ENCODE data around the gene APOL1.
A peak's percentile ranks its signal among the peaks of the same experiment; 100 is the strongest.

The APOL1 gene

DNA sequence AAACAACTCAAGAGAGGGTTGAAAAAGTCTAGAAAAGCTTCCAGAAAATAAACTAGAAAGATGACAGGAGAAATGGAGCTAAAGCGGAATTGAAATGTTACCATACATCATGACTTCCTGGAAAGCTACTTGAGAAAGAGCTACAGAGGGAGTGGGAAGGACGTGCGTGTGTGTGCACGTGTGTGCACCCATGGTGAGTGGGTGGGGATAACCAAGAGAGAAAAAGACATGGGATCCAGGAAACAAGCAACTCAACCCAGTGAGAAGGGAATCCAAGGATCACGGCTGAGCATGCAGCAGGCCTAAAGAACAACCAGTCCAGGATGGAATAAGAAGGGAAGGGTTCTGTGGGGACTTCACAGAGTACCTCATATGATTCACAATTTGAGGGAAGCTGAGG is 21.6 kb downstream of the APOL1 start:
- no peak overlapping the region for H3K4me3 ChIP-seq
- peaks cover 0 to 26% (median 18%) of the 10 kb centered on the region in 11 experiments; a peak in 20 of 22 replicates for H4K20me1 ChIP-seq
- no peaks in the 10 kb centered on the region for H3K27me3 ChIP-seq
- no peak overlapping the region for H3K9ac ChIP-seq
- H3K4me1 ChIP-seq = peaks cover 28 to 53% (median 39%) of the 10 kb centered on the region in 10 experiments
- peaks cover 0 to 9% (median 2%) of the 10 kb centered on the region in 11 experiments; a peak in 13 of 22 replicates for H3K36me3 ChIP-seq
- peak overlapping the region in 7 of 11 experiments; percentile 0 to 36 (median 16); a peak in 7 of 22 replicates for H3K4me2 ChIP-seq
- no peaks in the 10 kb centered on the region for H3K9me3 ChIP-seq (replicated peaks in 1 of 11)
- peak overlapping the region in 4 of 11 experiments; percentile 2 to 26 (median 12); a peak in 2 of 22 replicates for H3K27ac ChIP-seq
- TF ChIP-seq Cebpa-rat (IDR thresholded peaks at IDR 0.05) = no peak

DNA sequence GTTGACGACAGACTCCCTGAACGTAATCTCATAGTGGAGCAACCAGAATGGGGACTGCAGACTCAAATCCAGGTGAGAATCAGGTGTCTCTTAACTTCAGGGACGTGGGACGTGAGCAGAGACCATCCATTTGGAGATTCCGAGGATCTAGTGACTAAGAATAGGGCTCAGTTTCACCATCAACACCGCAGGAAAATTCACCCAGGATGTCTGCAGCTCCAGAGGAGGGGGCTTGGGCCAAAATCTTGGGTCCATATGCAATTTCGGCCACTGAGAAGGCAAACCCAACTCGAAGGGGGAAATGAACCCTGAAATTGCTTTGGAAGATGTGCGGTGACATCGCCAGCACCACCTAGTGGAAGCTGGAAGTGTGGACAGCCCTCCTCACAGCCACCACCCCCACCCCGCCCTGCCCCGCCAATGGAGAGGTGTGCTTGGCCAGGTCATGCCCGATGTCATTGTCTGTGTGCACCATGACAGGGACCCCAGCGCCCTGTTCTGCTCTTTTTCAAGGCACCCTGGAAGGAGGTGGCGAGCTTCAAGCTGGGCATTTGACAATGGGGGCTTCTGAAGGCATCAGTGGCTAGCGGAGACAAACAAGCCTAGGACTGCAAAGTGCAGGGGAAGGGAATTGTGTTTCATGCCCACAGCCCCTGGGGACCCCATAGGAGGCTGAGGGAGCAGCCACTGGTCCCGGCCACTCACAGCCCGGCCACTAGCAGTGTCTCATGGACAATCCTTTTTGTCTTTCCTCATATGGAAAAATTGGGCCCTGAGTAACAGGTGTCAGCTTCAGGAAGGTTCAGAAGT is 24.8 kb downstream of the APOL1 start:
- Histone ChIP-seq H3K9ac (peak overlapping the region in 1 of 11 experiments; percentile 48; a peak in 1 of 22 replicates), H3K4me1 (peaks cover 32 to 81% (median 59%) of the 10 kb centered on the region in 10 experiments), H4K20me1 (peaks cover 0 to 57% (median 49%) of the 10 kb centered on the region in 11 experiments; a peak in 21 of 22 replicates), H3K4me3 (no peak overlapping the region), H3K27ac (peak overlapping the region in 7 of 11 experiments; percentile 19 to 61 (median 54); a peak in 10 of 22 replicates), H3K36me3 (peaks cover 18 to 40% (median 34%) of the 10 kb centered on the region in 11 experiments), H3K27me3 (no peaks in the 10 kb centered on the region), H3K9me3 (replicated peaks in 1 of 11) (no peaks in the 10 kb centered on the region), H3K4me2 (peak overlapping the region; percentile 4 to 76 (median 62))
- TF ChIP-seq Cebpa-rat (IDR thresholded peaks at IDR 0.05) = no peak

DNA sequence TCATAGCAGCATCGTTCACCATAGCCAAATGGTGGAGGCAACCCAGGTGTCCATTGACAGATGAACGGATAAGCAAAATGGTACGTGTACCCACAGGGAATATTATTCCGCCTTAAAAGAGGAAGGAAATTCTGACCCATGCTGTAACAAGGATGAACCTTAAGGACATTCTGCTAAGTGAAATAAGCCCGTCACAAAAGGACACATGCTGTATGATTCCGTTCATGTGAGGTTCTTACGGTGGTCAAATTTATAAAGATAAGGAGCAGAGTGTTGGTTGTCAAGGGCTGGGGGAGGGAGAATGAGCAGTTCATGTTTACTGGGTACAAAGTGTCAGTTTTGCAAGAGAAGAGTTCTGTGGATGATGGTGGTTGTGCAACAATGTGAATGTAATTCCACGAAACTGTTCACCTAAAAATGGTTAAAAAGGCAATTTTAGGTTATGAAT is 26.3 kb downstream of the APOL1 start:
- no peaks in the 10 kb centered on the region for H3K27me3 ChIP-seq
- no peak overlapping the region for H3K4me3 ChIP-seq
- H3K9ac ChIP-seq = no peak overlapping the region
- TF ChIP-seq Cebpa-rat (IDR thresholded peaks at IDR 0.05) = peak in 2 of 11 experiments; percentile 34 to 42; a peak in 2 of 22 replicates
- H3K27ac ChIP-seq = peak overlapping the region in 1 of 11 experiments; percentile 10; a peak in 1 of 22 replicates
- peaks cover 34 to 56% (median 50%) of the 10 kb centered on the region in 11 experiments for H3K36me3 ChIP-seq
- no peaks in the 10 kb centered on the region for H3K9me3 ChIP-seq (replicated peaks in 1 of 11)
- peak overlapping the region in 9 of 11 experiments; percentile 8 to 72 (median 37); a peak in 12 of 22 replicates for H3K4me2 ChIP-seq
- H3K4me1 ChIP-seq = peaks cover 32 to 78% (median 59%) of the 10 kb centered on the region in 10 experiments
- H4K20me1 ChIP-seq = peaks cover 0 to 73% (median 64%) of the 10 kb centered on the region in 11 experiments; a peak in 21 of 22 replicates

DNA sequence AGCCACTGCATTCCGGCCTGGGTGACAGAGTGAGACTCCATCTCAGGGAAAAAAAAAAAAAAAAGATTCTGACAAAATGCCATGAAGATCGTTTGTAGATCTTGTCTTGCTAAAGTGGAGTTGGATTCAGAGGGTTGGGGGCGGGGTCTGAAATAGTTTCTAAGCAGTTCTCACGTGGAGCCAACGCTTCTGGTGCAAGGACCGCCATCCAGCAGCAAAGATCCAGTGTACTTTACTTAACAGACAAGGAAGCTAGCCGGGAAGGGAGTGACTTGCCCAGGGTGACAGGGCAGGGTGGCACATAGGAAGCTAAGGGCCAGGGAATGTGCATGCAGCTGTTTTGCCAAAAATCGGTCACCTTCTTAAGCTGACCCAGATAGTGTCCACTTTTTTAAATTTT is 27.4 kb downstream of the APOL1 start:
- H3K4me2 ChIP-seq = peak overlapping the region in 4 of 11 experiments; percentile 38 to 72 (median 42); a peak in 6 of 22 replicates
- peaks cover 45 to 67% (median 61%) of the 10 kb centered on the region in 11 experiments for H3K36me3 ChIP-seq
- H3K4me3 ChIP-seq = no peak overlapping the region
- peaks cover 32 to 72% (median 53%) of the 10 kb centered on the region in 10 experiments for H3K4me1 ChIP-seq
- TF ChIP-seq Cebpa-rat (IDR thresholded peaks at IDR 0.05) = no peak
- H3K27me3 ChIP-seq = no peaks in the 10 kb centered on the region
- no peak overlapping the region for H3K9ac ChIP-seq
- peaks cover 9 to 84% (median 76%) of the 10 kb centered on the region in 11 experiments; a peak in 21 of 22 replicates for H4K20me1 ChIP-seq
- no peaks in the 10 kb centered on the region for H3K9me3 ChIP-seq (replicated peaks in 1 of 11)
- H3K27ac ChIP-seq = no peak overlapping the region

- peak overlapping the region in 2 of 11 experiments; percentile 17 to 25; a peak in 1 of 22 replicates for H3K9ac ChIP-seq
- H3K27me3 ChIP-seq = no peaks in the 10 kb centered on the region
- peaks cover 27 to 64% (median 44%) of the 10 kb centered on the region in 10 experiments for H3K4me1 ChIP-seq
- TF ChIP-seq Cebpa-rat (IDR thresholded peaks at IDR 0.05) = no peak
- H4K20me1 ChIP-seq = peaks cover 19 to 98% (median 90%) of the 10 kb centered on the region in 11 experiments; a peak in 21 of 22 replicates
- peaks cover 60 to 82% (median 76%) of the 10 kb centered on the region in 11 experiments for H3K36me3 ChIP-seq
- no peak overlapping the region for H3K4me3 ChIP-seq
- H3K9me3 ChIP-seq (replicated peaks in 1 of 11) = no peaks in the 10 kb centered on the region
- H3K4me2 ChIP-seq = 0 out of 22 replicates have a peak overlapping the region, but pooled peaks of 1 of the 11 experiments have one; percentile 19
- no peak overlapping the region for H3K27ac ChIP-seq
These were observed 28.9 kb downstream of the APOL1 start for GRCh38 chr22:36281781-36282327.

GRCh38 chr22:36282328-36282831 is 29.4 kb downstream of the APOL1 start:
- peaks cover 22 to 98% (median 96%) of the 10 kb centered on the region in 11 experiments; a peak in 21 of 22 replicates for H4K20me1 ChIP-seq
- H3K27me3 ChIP-seq = no peaks in the 10 kb centered on the region
- H3K4me2 ChIP-seq = 0 out of 22 replicates have a peak overlapping the region, but pooled peaks of 1 of the 11 experiments have one; percentile 19
- 0 out of 22 replicates have a peak overlapping the region, but pooled peaks of 1 of the 11 experiments have one; percentile 17 for H3K9ac ChIP-seq
- no peaks in the 10 kb centered on the region for H3K9me3 ChIP-seq (replicated peaks in 1 of 11)
- H3K4me1 ChIP-seq = peaks cover 21 to 61% (median 42%) of the 10 kb centered on the region in 10 experiments
- no peak overlapping the region for H3K4me3 ChIP-seq
- peaks cover 65 to 87% (median 81%) of the 10 kb centered on the region in 11 experiments for H3K36me3 ChIP-seq
- no peak for TF ChIP-seq Cebpa-rat (IDR thresholded peaks at IDR 0.05)
- H3K27ac ChIP-seq = no peak overlapping the region

DNA sequence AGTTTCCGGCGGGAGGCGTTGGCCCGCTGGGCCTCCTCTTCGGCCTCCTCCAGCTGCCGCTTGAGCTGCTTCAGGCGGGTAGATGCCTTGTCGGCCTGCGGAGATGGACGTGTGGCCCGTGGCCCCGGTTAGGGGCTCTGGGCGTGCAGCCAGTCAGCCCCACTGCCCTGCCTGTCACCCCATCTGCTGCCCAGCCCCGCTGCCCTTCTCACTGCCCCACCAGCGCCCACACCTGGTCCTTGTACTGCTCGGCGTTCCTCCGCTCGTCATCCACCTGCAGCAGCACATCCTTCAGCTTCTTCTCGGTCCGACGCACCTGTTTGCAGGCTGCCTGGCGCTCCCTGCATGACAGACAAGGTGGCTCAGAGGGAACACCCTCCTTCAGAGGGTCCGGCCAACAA is 31.2 kb downstream of the APOL1 start:
- Histone ChIP-seq H3K4me1 (peaks cover 10 to 61% (median 42%) of the 10 kb centered on the region in 10 experiments), H3K4me3 (no peak overlapping the region), H4K20me1 (peaks cover 34 to 100% (median 100%) of the 10 kb centered on the region in 11 experiments; a peak in 21 of 22 replicates), H3K27ac (no peak overlapping the region), H3K9ac (no peak overlapping the region), H3K27me3 (no peaks in the 10 kb centered on the region), H3K9me3 (replicated peaks in 1 of 11) (no peaks in the 10 kb centered on the region), H3K36me3 (peaks cover 83 to 100% (median 99%) of the 10 kb centered on the region in 11 experiments), H3K4me2 (no peak overlapping the region)
- TF ChIP-seq Cebpa-rat (IDR thresholded peaks at IDR 0.05) = no peak

GRCh38 chr22:36285017-36285416 is 32.1 kb downstream of the APOL1 start:
- Histone ChIP-seq H4K20me1 (peaks cover 43 to 100% (median 100%) of the 10 kb centered on the region in 11 experiments; a peak in 21 of 22 replicates), H3K36me3 (peaks cover 91 to 100% (median 100%) of the 10 kb centered on the region in 11 experiments), H3K4me3 (no peak overlapping the region), H3K4me2 (no peak overlapping the region), H3K27me3 (no peaks in the 10 kb centered on the region), H3K4me1 (peaks cover 7 to 61% (median 42%) of the 10 kb centered on the region in 10 experiments), H3K27ac (no peak overlapping the region), H3K9ac (no peak overlapping the region; a peak in 1 of 22 replicates), H3K9me3 (replicated peaks in 1 of 11) (no peaks in the 10 kb centered on the region)
- no peak for TF ChIP-seq Cebpa-rat (IDR thresholded peaks at IDR 0.05)
